Breast epithelium (tissue), 3 donors: Measurements from ENCODE around the gene KCNC1.

Source experiments
- CTCF ChIP-seq, 3 donors: fragments of 450-650 bp; IDR thresholded peaks; one replicate each; pipeline ENCODE4 v1.5.1; 2016 to 2017; ENCODE audit warnings: antibody characterized with exemption in 3 of 3, mild to moderate bottlenecking in 3 of 3, moderate library complexity in 3 of 3
- POLR2A ChIP-seq: fragments of 450-650 bp; IDR thresholded peaks from one replicate; pipeline ENCODE4 v1.6.1; 2016; ENCODE audit warnings: antibody characterized with exemption, mild to moderate bottlenecking, moderate library complexity
- POLR2AphosphoS5 ChIP-seq, 3 donors: sonication (generic); formaldehyde crosslinking; IDR thresholded peaks; one replicate each; pipeline ENCODE4 v1.6.1; 2017; ENCODE audit warnings: antibody characterized with exemption in 3 of 3

GRCh38 chr11:17702876-17703275, 31.7 kb upstream of the KCNC1 start:
- TF ChIP-seq POLR2AphosphoS5 (IDR thresholded peaks at IDR 0.05) (no peak), CTCF (IDR thresholded peaks at IDR 0.05) (no peak), POLR2A (no peak)
